ENCODE results near the gene AANAT. TPM values are rescaled to one million over a fixed set of nuclear protein-coding genes. Genes with fewer than 3 reads are reported as not detected.

AANAT gene
- total RNA-seq, 1 experiment from 2014 or later, result not detected

DNA sequence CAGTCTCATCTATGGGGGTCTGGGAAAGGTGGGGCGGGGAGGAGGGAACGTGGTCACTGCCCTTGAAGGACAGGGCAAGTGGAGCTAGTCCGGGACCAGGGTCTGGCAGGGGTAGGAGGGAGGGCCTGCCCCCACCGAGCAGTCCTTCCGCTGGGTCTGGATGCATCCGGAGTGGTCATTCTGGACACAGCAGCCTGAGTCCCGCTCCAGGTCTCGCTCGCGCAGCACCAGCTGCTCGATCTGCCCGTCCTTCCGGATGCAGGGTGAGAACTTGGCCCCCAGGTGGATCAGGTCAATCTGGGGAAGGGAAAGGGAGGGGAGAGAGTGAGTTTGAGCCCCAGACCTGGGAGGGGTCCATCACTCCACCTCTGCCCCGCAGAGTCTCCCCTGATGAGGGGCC is 6.8 kb downstream of the AANAT start:
- H3K4me2 ChIP-seq (ENCODE audit: low read length), result no peak overlapping the region
- no peaks in the 10 kb centered on the region for H3K9me2 ChIP-seq (ENCODE audit: insufficient read depth)
- CTCF ChIA-PET, result no interaction called here
- ATAC-seq, result no peak
- peaks cover 15 to 31% of the 10 kb centered on the region in 2 experiments; a peak in 3 of 4 replicates for H3K36me3 ChIP-seq (ENCODE audit: control insufficient read depth in 1 of 2, insufficient read depth in 2 of 2, low read length in 2 of 2)
- no peak for DNase-seq (ENCODE audit: low read depth, low spot score)
- H3K4me1 ChIP-seq (ENCODE audit: control insufficient read depth in 1 of 2, insufficient read depth in 2 of 2, low read length in 2 of 2), result no peaks in the 10 kb centered on the region
- no peak for TF ChIP-seq RAD21 (IDR thresholded peaks at IDR 0.05; ENCODE audit: low read depth)
- TF ChIP-seq, protein P1, sequence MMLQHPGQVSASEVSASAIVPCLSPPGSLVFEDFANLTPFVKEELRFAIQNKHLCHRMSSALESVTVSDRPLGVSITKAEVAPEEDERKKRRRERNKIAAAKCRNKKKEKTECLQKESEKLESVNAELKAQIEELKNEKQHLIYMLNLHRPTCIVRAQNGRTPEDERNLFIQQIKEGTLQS (IDR thresholded peaks at IDR 0.05), result no peak
- no peak for TF ChIP-seq SIN3A (IDR thresholded peaks at IDR 0.05; ENCODE audit: low read depth)
- TF ChIP-seq ZNF274 (IDR thresholded peaks at IDR 0.05; ENCODE audit: low read depth, low read length), result no peak
- no peak for TF ChIP-seq ELF1 (IDR thresholded peaks at IDR 0.05; ENCODE audit: borderline replicate concordance, low read depth)
- TF ChIP-seq, protein P2, sequence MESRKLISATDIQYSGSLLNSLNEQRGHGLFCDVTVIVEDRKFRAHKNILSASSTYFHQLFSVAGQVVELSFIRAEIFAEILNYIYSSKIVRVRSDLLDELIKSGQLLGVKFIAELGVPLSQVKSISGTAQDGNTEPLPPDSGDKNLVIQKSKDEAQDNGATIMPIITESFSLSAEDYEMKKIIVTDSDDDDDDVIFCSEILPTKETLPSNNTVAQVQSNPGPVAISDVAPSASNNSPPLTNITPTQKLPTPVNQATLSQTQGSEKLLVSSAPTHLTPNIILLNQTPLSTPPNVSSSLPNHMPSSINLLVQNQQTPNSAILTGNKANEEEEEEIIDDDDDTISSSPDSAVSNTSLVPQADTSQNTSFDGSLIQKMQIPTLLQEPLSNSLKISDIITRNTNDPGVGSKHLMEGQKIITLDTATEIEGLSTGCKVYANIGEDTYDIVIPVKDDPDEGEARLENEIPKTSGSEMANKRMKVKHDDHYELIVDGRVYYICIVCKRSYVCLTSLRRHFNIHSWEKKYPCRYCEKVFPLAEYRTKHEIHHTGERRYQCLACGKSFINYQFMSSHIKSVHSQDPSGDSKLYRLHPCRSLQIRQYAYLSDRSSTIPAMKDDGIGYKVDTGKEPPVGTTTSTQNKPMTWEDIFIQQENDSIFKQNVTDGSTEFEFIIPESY (IDR thresholded peaks at IDR 0.05; ENCODE audit: extremely low read depth, insufficient replicate concordance, low read length), result no peak
- TF ChIP-seq, protein P3, sequence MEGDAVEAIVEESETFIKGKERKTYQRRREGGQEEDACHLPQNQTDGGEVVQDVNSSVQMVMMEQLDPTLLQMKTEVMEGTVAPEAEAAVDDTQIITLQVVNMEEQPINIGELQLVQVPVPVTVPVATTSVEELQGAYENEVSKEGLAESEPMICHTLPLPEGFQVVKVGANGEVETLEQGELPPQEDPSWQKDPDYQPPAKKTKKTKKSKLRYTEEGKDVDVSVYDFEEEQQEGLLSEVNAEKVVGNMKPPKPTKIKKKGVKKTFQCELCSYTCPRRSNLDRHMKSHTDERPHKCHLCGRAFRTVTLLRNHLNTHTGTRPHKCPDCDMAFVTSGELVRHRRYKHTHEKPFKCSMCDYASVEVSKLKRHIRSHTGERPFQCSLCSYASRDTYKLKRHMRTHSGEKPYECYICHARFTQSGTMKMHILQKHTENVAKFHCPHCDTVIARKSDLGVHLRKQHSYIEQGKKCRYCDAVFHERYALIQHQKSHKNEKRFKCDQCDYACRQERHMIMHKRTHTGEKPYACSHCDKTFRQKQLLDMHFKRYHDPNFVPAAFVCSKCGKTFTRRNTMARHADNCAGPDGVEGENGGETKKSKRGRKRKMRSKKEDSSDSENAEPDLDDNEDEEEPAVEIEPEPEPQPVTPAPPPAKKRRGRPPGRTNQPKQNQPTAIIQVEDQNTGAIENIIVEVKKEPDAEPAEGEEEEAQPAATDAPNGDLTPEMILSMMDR (IDR thresholded peaks at IDR 0.05 in 2 of 3, conservative IDR thresholded peaks at IDR 0.05 in 1 of 3; ENCODE audit: borderline replicate concordance in 1 of 3, insufficient read depth in 1 of 3, low read depth in 2 of 3, low read length in 2 of 3), result no peak
- TF ChIP-seq ZFX (IDR thresholded peaks at IDR 0.05), result no peak
- no peak for TF ChIP-seq TCF7L2 (IDR thresholded peaks at IDR 0.05; ENCODE audit: borderline replicate concordance, extremely low read depth, insufficient read depth, insufficient read length)
- TF ChIP-seq, protein P4, sequence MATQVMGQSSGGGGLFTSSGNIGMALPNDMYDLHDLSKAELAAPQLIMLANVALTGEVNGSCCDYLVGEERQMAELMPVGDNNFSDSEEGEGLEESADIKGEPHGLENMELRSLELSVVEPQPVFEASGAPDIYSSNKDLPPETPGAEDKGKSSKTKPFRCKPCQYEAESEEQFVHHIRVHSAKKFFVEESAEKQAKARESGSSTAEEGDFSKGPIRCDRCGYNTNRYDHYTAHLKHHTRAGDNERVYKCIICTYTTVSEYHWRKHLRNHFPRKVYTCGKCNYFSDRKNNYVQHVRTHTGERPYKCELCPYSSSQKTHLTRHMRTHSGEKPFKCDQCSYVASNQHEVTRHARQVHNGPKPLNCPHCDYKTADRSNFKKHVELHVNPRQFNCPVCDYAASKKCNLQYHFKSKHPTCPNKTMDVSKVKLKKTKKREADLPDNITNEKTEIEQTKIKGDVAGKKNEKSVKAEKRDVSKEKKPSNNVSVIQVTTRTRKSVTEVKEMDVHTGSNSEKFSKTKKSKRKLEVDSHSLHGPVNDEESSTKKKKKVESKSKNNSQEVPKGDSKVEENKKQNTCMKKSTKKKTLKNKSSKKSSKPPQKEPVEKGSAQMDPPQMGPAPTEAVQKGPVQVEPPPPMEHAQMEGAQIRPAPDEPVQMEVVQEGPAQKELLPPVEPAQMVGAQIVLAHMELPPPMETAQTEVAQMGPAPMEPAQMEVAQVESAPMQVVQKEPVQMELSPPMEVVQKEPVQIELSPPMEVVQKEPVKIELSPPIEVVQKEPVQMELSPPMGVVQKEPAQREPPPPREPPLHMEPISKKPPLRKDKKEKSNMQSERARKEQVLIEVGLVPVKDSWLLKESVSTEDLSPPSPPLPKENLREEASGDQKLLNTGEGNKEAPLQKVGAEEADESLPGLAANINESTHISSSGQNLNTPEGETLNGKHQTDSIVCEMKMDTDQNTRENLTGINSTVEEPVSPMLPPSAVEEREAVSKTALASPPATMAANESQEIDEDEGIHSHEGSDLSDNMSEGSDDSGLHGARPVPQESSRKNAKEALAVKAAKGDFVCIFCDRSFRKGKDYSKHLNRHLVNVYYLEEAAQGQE (IDR thresholded peaks at IDR 0.05; ENCODE audit: low read depth), result no peak
- no peak for TF ChIP-seq CEBPB (IDR thresholded peaks at IDR 0.05; ENCODE audit: low read depth)
- TF ChIP-seq FOSL1 (IDR thresholded peaks at IDR 0.05; ENCODE audit: low read depth), result no peak
- H3K4me3 ChIP-seq (replicated peaks in 1 of 2; ENCODE audit: low read depth in 1 of 2, low read length in 2 of 2), result no peak overlapping the region
- H4K20me1 ChIP-seq (ENCODE audit: insufficient read depth), result no peaks in the 10 kb centered on the region
- RAD21 ChIA-PET (ENCODE audit: low non-redundant PET in 1 of 2, low total read pairs in 2 of 2, uncharacterized antibody in 2 of 2, unreplicated experiment in 2 of 2), result no interaction called here
- BruUV-seq (replicated peaks), result no TSS peak
- H3K79me2 ChIP-seq (ENCODE audit: insufficient read depth, low read length), result no peaks in the 10 kb centered on the region
- H3K27ac ChIP-seq (ENCODE audit: low read depth, low read length), result no peak overlapping the region
- no peak overlapping the region for H3K9ac ChIP-seq (ENCODE audit: low read length)
- intact Hi-C loops (cut with micrococcal nuclease), result no loop called here
- POLR2A ChIA-PET, result interaction anchor here (0.8 kb wide), 1 partner anchor 10 kb away, joined by 3 read pairs; no protein-coding TSS in a partner anchor
- H3K9me3 ChIP-seq (ENCODE audit: control insufficient read depth in 1 of 2, insufficient read depth in 1 of 2, low read depth in 1 of 2, low read length in 2 of 2), result no peaks in the 10 kb centered on the region
- no peak overlapping the region for H2AFZ ChIP-seq (ENCODE audit: low read depth, low read length, poor library complexity, severe bottlenecking)
- H3K27me3 ChIP-seq (ENCODE audit: insufficient read depth, low read length), result no peaks in the 10 kb centered on the region
